Kidney (tissue), 14 donors: ENCODE measurements around the gene LMX1B. TPM values are rescaled to one million over a fixed set of nuclear protein-coding genes. Genes with fewer than 3 reads are reported as not detected.

Experiments used
- DNase-seq, 5 donors: peaks; one replicate each; pipeline ENCODE4 v3.0.0-alpha.2; 2013 to 2020
- FAIRE-seq: peaks from 2 replicates; lab custom pipeline; 2012; peaks lifted over from hg19 to GRCh38; lab: Jason Lieb, UNC
- H3K27ac ChIP-seq, 2 donors: one replicate each; pipeline ENCODE4 v1.7.0; 2013; ENCODE audit warnings: low read depth in 2 of 2, low read length in 2 of 2, inconsistent platforms in 1 of 2
- H3K27me3 ChIP-seq: one replicate; pipeline ENCODE4 v1.7.1; 2013; ENCODE audit warnings: low read length, inconsistent platforms; ENCODE audit not compliant: control insufficient read depth, insufficient read depth
- H3K36me3 ChIP-seq, 3 donors: one replicate each; pipeline versions ENCODE4 v1.7.0 to v1.7.1; 2013; ENCODE audit warnings: low read length in 3 of 3, control low read depth in 1 of 3, inconsistent platforms in 1 of 3; ENCODE audit not compliant: insufficient read depth in 3 of 3, control insufficient read depth in 2 of 3
- H3K4me1 ChIP-seq, 3 donors: one replicate each; pipeline versions ENCODE4 v1.7.0 to v1.7.1; 2013; ENCODE audit warnings: low read length in 3 of 3, inconsistent platforms in 1 of 3, low read depth in 1 of 3; ENCODE audit not compliant: control insufficient read depth in 2 of 3, insufficient read depth in 2 of 3
- H3K4me3 ChIP-seq, 3 donors: one replicate each; pipeline versions ENCODE4 v1.7.0 to v1.8.1; 2013; ENCODE audit warnings: low read length in 3 of 3, control low read depth in 1 of 3, inconsistent platforms in 1 of 3
- H3K9ac ChIP-seq, 3 donors: one replicate each; pipeline versions ENCODE4 v1.7.0 to v1.7.1; 2013; ENCODE audit warnings: low read length in 3 of 3, control low read depth in 1 of 3, inconsistent platforms in 1 of 3
- H3K9me3 ChIP-seq, 3 donors: one replicate each; pipeline versions ENCODE4 v1.7.0 to v1.7.1; 2013; ENCODE audit warnings: low read length in 3 of 3, control low read depth in 1 of 3, inconsistent platforms in 1 of 3; ENCODE audit not compliant: control insufficient read depth in 2 of 3, insufficient read depth in 1 of 3
- intact Hi-C: fragments of 100-400 bp; cut with DNase I; formaldehyde crosslinking; loops from one replicate; pipeline ENCODE4 v1.11.1; 2022
- polyA plus RNA-seq: library from polyadenylated mRNA; stranded (reverse); fragments of 350-450 nt; fragmentation: Illumina TruSeq; extraction: RNeasy Lipid Tissue Mini Kit (QIAGEN cat#74804); gene quantifications from one replicate; pipeline ENCODE4 v1.2.3, GENCODE V29; 2014; ENCODE audit warnings: low read depth, low replicate concordance; ENCODE audit not compliant: insufficient read depth
- total RNA-seq: library from RNA; stranded (reverse); fragmentation: NEBNext Ultra II Directional; extraction: Animal tissue kit (Norgen Biotek cat#: 25700); gene quantifications from one replicate; pipeline ENCODE4 v1.2.1, GENCODE V29; 2021
- TF ChIP-seq, protein P1 (sequence below): IDR thresholded peaks from 3 replicates; pipeline ENCODE4 v1.5.1; 2012; ENCODE audit warnings: mild to moderate bottlenecking, moderate library complexity, borderline replicate concordance; ENCODE audit not compliant: insufficient read depth; ENCODE audit errors: extremely low read depth
- donor health status: control.
- donor health status: control.
- donor health status: control.
- donor health status: control.
- donor health status: control.
- donor health status: DM: yes; HTN: yes; CAD: no.
- donor health status: Normal renal cell carcinoma (clear cell type).

Gene LMX1B
- total and polyA plus RNA-seq, 2 donors from 2014 or later = 0.57 to 2.6 TPM

DNA sequence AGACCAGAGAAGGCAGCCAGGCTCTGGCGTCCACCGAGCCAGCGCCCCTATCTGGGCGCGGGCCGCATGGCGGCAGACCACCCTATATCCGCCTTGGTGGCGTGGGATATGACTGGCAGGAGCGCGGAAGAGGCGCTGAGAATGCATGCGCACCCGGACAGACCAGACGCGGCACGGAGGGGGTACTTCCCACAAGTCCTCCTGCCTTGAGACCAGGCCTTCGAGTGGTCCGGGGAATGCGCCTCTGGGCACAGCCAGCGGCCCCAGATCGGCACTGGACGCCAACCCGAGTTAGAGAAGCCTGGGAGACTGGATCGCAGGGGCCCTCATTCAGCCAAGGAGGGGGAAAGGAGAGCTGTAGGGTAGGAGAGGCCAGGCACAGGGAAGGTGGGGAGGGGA is 2.5 kb upstream of the LMX1B start:
- Histone ChIP-seq H3K36me3 (no peaks in the 10 kb centered on the region), H3K9me3 (no peaks in the 10 kb centered on the region), H3K27ac (no peak overlapping the region), H3K4me3 (no peak overlapping the region), H3K27me3 (peaks cover 15% of the 10 kb centered on the region), H3K4me1 (peaks cover 0 to 19% (median 4%) of the 10 kb centered on the region in 3 donors), H3K9ac (no peak overlapping the region)
- TF ChIP-seq, protein P1, sequence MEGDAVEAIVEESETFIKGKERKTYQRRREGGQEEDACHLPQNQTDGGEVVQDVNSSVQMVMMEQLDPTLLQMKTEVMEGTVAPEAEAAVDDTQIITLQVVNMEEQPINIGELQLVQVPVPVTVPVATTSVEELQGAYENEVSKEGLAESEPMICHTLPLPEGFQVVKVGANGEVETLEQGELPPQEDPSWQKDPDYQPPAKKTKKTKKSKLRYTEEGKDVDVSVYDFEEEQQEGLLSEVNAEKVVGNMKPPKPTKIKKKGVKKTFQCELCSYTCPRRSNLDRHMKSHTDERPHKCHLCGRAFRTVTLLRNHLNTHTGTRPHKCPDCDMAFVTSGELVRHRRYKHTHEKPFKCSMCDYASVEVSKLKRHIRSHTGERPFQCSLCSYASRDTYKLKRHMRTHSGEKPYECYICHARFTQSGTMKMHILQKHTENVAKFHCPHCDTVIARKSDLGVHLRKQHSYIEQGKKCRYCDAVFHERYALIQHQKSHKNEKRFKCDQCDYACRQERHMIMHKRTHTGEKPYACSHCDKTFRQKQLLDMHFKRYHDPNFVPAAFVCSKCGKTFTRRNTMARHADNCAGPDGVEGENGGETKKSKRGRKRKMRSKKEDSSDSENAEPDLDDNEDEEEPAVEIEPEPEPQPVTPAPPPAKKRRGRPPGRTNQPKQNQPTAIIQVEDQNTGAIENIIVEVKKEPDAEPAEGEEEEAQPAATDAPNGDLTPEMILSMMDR = no peak
- DNase-seq = no peak
- intact Hi-C loops = loop anchor here (10.0 kb wide), 1 partner anchor 174 kb away; no protein-coding TSS in a partner anchor
- FAIRE-seq = no peak

DNA sequence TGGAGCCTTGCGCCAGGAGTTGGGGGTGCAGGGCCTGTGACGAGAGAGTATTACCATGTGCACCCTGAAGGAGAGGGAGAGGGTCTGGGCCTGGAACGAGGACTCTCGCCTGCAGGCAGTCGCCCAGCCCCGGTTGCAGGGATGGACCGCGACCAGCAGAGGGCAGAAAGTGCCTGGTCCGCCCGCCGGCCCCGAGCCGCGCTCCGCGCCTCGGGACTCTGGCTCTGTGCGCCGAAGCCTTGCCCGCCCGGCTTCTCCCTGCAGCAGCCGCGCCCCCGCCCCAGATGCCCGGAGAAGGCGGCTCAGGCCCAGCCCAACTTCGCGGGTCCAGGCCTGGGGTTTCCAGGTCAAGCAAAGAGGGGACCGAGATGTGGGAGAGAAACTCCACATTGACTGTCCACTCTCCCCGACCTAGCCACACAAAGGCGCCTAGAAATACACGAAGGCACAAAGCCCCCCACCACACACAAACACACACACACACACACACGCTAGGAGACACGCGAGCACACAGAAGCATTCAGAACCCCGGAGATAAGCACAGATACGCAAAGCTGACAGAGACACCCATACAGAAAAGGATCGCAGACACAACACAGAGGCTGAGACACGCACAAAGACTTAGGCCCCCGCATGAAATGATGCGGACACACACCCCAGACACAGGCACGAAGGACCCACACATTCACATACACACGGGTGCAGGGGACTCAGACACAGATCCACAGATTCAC is 2.0 kb upstream of the LMX1B start:
- Histone ChIP-seq H3K4me1 (peaks cover 0 to 19% (median 4%) of the 10 kb centered on the region in 3 donors), H3K27me3 (peaks cover 19% of the 10 kb centered on the region), H3K9me3 (no peaks in the 10 kb centered on the region), H3K36me3 (no peaks in the 10 kb centered on the region), H3K4me3 (peak overlapping the region; percentile 12 to 17 (median 17)), H3K9ac (no peak overlapping the region), H3K27ac (no peak overlapping the region)
- FAIRE-seq = no peak
- intact Hi-C loops = loop anchor here (10.0 kb wide), 1 partner anchor 173 kb away; no protein-coding TSS in a partner anchor
- DNase-seq = peak; percentile 90 to 92 (median 90)
- TF ChIP-seq, protein P1 = peak; percentile 75

DNA sequence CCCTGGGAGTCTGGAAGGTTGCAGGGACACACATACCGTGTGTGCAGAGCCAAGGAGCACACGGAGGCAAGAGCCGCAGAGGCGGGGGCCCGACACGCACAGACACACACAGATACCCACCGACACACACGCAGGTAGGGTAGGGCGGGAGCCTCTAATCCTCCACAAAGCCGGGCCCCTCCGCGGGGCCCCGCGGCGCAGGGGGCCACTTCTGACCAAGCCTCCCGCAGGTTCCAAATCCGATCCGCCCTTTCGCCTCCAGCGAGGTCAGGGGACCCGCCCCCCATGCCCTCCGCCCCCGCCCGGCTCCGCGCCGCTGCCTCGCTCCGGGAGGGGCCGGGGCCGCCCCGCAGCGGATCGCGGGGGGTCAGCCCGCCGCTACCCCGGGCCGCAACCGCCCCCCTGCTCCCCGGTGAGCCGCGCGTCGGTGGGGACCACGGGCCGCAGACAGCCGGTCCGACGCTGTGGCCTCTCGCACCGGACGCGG is 1.4 kb upstream of the LMX1B start:
- Histone ChIP-seq H3K27me3 (peaks cover 19% of the 10 kb centered on the region), H3K4me1 (peaks cover 0 to 19% (median 4%) of the 10 kb centered on the region in 3 donors), H3K9me3 (no peaks in the 10 kb centered on the region), H3K27ac (no peak overlapping the region), H3K4me3 (peak overlapping the region in 1 of 3 donors; percentile 17), H3K36me3 (no peaks in the 10 kb centered on the region), H3K9ac (no peak overlapping the region)
- peak in 2 of 5 donors; percentile 36 to 65 for DNase-seq
- no peak for FAIRE-seq
- TF ChIP-seq, protein P1 = no peak
- intact Hi-C loops = loop anchor here (10.0 kb wide), 1 partner anchor 172 kb away; no protein-coding TSS in a partner anchor
